ENCODE results near the gene SLC25A26. TPM values are rescaled to one million over a fixed set of nuclear protein-coding genes. Genes with fewer than 3 reads are reported as not detected.
A peak's percentile ranks its signal among the peaks of the same experiment; 100 is the strongest.

Gene SLC25A26
- polyA plus RNA-seq, 1 experiment: 16.4 TPM

DNA sequence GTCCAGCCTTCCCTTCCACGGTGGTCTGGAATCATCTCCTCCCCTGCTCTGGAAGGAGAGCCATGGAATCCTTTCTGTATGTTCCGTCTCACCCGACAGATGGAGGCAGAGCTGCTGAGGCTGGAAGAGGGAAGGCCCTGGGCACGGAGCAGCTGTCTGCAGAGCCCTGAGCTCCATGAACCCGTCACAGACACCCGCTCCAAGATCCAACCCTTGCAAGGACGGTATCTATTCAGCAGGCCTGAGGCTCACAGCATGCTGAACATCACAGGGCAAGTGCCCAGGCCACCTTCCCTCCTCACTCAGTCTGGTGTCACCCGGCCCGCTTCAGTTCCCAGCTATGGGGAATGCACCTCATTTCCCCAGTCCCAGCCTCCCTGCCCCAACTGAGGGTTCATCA lies 176.1 kb downstream of the SLC25A26 start:
- no peak for DNase-seq (ENCODE audit: low read depth, low spot score)
- TF ChIP-seq, protein P1, sequence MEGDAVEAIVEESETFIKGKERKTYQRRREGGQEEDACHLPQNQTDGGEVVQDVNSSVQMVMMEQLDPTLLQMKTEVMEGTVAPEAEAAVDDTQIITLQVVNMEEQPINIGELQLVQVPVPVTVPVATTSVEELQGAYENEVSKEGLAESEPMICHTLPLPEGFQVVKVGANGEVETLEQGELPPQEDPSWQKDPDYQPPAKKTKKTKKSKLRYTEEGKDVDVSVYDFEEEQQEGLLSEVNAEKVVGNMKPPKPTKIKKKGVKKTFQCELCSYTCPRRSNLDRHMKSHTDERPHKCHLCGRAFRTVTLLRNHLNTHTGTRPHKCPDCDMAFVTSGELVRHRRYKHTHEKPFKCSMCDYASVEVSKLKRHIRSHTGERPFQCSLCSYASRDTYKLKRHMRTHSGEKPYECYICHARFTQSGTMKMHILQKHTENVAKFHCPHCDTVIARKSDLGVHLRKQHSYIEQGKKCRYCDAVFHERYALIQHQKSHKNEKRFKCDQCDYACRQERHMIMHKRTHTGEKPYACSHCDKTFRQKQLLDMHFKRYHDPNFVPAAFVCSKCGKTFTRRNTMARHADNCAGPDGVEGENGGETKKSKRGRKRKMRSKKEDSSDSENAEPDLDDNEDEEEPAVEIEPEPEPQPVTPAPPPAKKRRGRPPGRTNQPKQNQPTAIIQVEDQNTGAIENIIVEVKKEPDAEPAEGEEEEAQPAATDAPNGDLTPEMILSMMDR (IDR thresholded peaks at IDR 0.05; ENCODE audit: low read depth, low read length): no peak
- Histone ChIP-seq H3K9me3 (ENCODE audit: control insufficient read depth, insufficient read depth, low read length) (no peaks in the 10 kb centered on the region; the same call in 1 of the 2 replicates), H3K27ac (ENCODE audit: low read depth, low read length) (no peak overlapping the region), H3K27me3 (ENCODE audit: control insufficient read depth, insufficient read depth, low read length) (no peaks in the 10 kb centered on the region), H3K4me3 (ENCODE audit: low read depth, low read length) (no peak overlapping the region)
- POLR2A ChIA-PET: interaction anchor here (0.6 kb wide), 1 partner anchor 17 kb away, joined by 3 read pairs; no protein-coding TSS in a partner anchor
- CTCF ChIA-PET: interaction anchor here (1.7 kb wide), 1 partner anchor 11 kb away, joined by 16 read pairs; no protein-coding TSS in a partner anchor

DNA sequence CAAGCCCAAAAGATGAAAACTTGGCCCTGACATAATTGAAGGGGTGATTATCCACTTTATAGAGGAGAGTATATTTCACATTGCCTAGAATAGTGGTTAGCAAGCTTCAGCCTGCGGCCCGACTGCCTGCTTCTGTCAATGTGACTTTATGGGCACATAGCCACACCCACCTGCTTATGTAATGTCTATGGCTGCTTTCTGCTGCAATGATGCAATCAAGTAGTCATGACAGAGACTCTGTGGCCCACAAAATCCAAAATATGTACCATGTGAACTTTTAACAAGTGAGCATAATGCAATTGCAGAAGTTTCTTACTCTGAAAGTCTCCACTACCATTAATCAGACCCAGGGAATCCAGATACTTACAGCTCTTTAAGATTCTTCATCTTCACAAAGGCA lies 176.9 kb downstream of the SLC25A26 start:
- H3K27ac ChIP-seq (ENCODE audit: low read depth, low read length): no peak overlapping the region
- DNase-seq (ENCODE audit: low read depth, low spot score): no peak
- CTCF ChIA-PET: interaction anchor here (0.6 to 1.7 kb wide), 3 partner anchors 10 to 424 kb away, joined by 3 to 16 read pairs (median 5); no protein-coding TSS in a partner anchor
- H3K27me3 ChIP-seq (ENCODE audit: control insufficient read depth, insufficient read depth, low read length): no peaks in the 10 kb centered on the region
- no peak overlapping the region for H3K4me3 ChIP-seq (ENCODE audit: low read depth, low read length)
- H3K9me3 ChIP-seq (ENCODE audit: control insufficient read depth, insufficient read depth, low read length): no peaks in the 10 kb centered on the region; the same call in 1 of the 2 replicates
- POLR2A ChIA-PET: no interaction called here
- TF ChIP-seq, protein P1 (IDR thresholded peaks at IDR 0.05; ENCODE audit: low read depth, low read length): no peak

DNA sequence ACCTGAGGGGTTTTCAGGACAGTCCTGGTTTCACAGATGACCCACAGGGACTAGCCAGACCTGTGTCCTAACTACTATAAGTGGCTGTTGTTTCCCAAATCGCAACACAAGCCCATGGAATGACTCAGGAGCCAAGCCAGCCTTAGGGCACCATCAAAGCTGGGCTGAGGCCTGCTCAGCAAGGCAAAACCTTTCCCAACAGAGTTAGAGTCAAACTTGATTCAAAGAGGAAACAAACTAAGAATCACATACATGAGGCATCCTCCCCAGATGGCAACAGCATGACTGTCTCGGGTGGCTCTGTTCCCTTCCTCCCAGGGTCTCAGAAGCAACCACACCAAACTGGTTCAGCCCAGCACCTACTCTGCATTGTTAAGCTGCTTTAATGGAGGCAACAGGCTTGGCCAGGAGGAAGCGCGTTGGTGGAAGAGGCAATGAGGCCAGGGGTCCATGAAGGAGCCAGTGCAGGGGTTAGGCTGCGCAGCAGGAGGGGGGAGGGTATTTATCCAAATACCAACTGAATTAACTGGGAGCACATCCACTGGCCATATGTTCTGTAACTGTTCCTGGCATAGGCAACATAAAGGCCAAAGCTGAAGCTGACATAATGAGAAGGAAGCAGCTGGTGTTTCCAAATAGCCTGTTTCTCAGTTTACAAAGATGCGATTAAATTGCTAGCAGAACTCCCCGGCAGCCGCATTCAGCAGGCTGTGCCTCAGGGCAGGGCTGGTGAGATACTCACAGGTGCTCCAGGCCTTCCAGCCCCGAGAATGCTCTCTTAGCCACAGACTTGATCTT lies 177.6 kb downstream of the SLC25A26 start:
- no peaks in the 10 kb centered on the region; the same call in 1 of the 2 replicates for H3K9me3 ChIP-seq (ENCODE audit: control insufficient read depth, insufficient read depth, low read length)
- POLR2A ChIA-PET: no interaction called here
- no peak overlapping the region for H3K4me3 ChIP-seq (ENCODE audit: low read depth, low read length)
- CTCF ChIA-PET: interaction anchor here (0.6 to 1.7 kb wide), 3 partner anchors 9 to 424 kb away, joined by 3 to 16 read pairs (median 5); no protein-coding TSS in a partner anchor
- H3K27ac ChIP-seq (ENCODE audit: low read depth, low read length): peak overlapping the region; percentile 49
- TF ChIP-seq, protein P1 (IDR thresholded peaks at IDR 0.05; ENCODE audit: low read depth, low read length): no peak
- DNase-seq (ENCODE audit: low read depth, low spot score): peak; percentile 65
- H3K27me3 ChIP-seq (ENCODE audit: control insufficient read depth, insufficient read depth, low read length): no peaks in the 10 kb centered on the region

DNA sequence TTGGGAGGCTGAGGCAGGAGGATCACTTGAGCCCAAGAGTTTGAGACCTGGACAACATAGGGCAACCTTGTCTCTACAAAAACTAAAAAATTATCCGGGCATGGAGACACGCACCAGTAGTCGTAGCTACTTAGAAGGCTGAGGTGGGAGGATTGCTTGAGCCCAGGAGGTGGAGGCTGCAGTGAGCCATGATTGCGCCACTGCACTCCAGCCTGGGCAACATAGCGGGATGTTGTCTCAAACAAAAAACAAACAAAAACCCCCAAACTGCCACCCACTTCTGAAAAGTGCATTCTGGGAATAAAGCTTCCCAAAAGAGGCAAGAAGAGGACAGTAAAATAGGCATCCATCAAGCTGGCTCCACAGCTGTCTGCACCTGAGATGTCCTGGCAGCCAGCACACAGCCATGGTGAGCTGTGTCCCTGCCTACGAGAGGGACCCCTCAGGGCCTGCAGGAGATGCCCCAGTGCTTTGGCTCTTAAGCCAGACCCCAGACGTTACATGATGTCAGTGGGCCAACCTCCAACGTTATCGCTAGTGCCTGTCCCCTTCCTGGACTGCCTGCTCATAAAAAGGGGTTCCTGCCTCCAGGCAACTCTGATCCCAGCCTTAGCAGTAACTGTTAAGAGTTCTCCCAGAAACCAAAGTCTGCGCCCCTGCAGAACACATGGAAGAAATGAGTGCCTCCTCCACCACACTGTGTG lies 178.9 kb downstream of the SLC25A26 start:
- CTCF ChIA-PET: interaction anchor here (1.3 to 1.7 kb wide), 2 partner anchors 22 to 422 kb away, joined by 4 to 5 read pairs; no protein-coding TSS in a partner anchor

More for the DNA sequence above, 178.9 kb downstream of the SLC25A26 start:
- Histone ChIP-seq H3K27ac (ENCODE audit: low read depth, low read length) (peak overlapping the region; percentile 49), H3K27me3 (ENCODE audit: control insufficient read depth, insufficient read depth, low read length) (no peaks in the 10 kb centered on the region), H3K9me3 (ENCODE audit: control insufficient read depth, insufficient read depth, low read length) (no peaks in the 10 kb centered on the region; the same call in 1 of the 2 replicates), H3K4me3 (ENCODE audit: low read depth, low read length) (no peak overlapping the region)
- TF ChIP-seq, protein P1 (IDR thresholded peaks at IDR 0.05; ENCODE audit: low read depth, low read length): no peak
- DNase-seq (ENCODE audit: low read depth, low spot score): no peak
- POLR2A ChIA-PET: no interaction called here
